GM20000 (cell line): ENCODE data around the gene GPHA2.
"Not testable (repeated sequence)": the region's sequence is repeated elsewhere in the genome, so short reads cannot be mapped to it uniquely, and the experiment has no call there.

ENCODE experiments used
- DNase-seq: peaks from one replicate; pipeline ENCODE4 v3.0.0; 2012; ENCODE audit warnings: low spot score
- TF ChIP-seq, protein P1 (sequence below): IDR thresholded peaks from 2 replicates; pipeline ENCODE4 v1.5.1; 2012; ENCODE audit warnings: mild to moderate bottlenecking, control low read depth; ENCODE audit errors: extremely low read depth, missing control alignments

Gene GPHA2, protein sequence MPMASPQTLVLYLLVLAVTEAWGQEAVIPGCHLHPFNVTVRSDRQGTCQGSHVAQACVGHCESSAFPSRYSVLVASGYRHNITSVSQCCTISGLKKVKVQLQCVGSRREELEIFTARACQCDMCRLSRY

DNA sequence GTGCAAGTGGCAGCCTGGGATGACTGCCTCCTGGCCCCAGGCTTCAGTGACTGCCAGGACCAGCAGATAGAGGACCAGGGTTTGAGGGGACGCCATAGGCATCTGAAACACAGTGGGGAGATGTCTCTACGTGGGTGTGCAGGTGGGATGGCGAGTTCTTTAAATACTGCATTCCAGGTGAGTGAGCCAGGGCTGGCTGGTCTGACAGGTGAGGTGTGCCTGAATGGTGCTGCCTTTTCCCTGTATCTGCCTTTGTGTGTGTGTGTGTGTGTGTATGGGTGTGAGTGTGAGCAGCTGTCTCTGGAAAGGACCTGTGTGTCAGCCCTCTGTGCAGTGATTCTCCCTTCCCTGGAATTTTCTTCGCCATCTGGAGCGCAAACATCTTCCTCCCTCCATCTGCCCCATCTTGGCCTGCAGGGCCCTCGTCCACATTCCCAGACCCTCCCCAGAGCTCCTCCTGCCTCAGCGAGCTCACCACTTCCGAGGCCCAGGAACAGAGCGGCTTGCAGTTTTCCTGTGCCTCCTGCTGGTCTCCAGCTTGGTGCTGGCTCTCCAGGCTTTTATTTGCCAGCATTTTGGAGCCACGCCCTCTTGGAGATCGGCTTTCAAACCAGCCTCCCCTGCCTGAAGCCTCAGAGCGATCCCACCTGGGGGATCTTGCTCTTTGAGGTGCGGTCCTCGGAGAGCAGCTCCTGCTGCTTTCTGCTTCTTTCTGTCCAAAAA, at the start of gene GPHA2:
Gene GPHA2 (minus strand): TSS at position 535 of the 723 bp plus-strand sequence. CDS start 433 bp downstream, at position 102.
- TF ChIP-seq, protein P1, sequence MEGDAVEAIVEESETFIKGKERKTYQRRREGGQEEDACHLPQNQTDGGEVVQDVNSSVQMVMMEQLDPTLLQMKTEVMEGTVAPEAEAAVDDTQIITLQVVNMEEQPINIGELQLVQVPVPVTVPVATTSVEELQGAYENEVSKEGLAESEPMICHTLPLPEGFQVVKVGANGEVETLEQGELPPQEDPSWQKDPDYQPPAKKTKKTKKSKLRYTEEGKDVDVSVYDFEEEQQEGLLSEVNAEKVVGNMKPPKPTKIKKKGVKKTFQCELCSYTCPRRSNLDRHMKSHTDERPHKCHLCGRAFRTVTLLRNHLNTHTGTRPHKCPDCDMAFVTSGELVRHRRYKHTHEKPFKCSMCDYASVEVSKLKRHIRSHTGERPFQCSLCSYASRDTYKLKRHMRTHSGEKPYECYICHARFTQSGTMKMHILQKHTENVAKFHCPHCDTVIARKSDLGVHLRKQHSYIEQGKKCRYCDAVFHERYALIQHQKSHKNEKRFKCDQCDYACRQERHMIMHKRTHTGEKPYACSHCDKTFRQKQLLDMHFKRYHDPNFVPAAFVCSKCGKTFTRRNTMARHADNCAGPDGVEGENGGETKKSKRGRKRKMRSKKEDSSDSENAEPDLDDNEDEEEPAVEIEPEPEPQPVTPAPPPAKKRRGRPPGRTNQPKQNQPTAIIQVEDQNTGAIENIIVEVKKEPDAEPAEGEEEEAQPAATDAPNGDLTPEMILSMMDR, result no peak
- DNase-seq, result no peak

DNA sequence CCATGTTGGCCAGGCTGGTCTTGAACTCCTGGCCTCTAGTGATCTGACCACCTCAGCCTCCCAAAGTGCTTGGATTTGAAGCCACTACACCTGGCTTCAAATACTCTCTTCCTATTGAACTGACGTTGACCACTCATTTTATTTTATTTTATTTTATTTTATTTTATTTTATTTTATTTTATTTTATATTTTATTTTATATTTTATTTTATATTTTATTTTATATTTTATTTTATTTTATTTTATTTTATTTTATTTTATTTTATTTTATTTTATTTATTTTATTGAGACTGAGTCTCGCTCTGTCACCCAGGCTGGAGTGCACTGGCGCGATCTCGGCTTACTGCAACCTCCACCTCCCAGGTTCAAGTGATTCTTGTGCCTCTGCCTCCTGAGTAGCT, 47.6 kb upstream of the GPHA2 start:
- not testable (repeated sequence) for DNase-seq

DNA sequence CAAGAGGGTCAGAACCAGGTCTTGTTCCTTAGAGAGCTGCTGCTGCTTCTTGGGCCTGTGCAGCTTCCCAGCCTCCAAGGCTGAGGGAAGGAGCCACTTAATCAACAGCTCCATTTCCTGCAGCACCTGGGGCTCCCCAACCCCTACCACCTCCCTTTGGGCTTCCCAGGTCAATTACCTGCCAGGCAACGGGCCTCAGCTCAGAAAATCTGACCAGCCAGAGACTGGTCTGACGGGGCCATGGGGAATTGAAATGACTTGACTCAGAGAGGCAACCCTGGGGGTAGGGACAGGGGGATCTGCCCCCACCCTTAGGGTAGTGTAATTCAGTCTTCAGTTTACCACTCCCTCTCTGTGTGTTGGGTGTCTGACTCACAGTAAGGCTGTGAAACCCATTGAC, 41.0 kb upstream of the GPHA2 start:
- no peak for DNase-seq
- TF ChIP-seq, protein P1, result no peak

DNA sequence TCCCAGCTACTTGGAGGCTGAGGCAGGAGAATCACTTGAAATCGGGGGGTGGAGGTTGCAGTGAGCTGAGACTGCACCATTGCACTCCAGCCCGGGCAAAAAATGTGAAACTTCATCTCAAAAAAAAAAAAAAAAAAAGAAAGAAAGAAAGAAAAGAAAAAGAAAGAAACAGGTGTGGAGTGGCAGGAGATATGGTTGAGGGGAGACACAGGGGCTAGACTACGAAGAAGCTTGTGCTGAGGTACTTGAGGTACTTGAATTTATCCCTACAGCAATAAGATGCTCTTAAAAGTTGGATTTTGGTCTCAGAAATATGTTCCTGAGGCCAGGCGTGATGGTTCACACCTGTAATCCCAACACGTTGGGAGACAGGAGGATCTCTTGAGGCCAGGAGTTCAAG, 38.4 kb upstream of the GPHA2 start:
- TF ChIP-seq, protein P1, result no peak
- no peak for DNase-seq

DNA sequence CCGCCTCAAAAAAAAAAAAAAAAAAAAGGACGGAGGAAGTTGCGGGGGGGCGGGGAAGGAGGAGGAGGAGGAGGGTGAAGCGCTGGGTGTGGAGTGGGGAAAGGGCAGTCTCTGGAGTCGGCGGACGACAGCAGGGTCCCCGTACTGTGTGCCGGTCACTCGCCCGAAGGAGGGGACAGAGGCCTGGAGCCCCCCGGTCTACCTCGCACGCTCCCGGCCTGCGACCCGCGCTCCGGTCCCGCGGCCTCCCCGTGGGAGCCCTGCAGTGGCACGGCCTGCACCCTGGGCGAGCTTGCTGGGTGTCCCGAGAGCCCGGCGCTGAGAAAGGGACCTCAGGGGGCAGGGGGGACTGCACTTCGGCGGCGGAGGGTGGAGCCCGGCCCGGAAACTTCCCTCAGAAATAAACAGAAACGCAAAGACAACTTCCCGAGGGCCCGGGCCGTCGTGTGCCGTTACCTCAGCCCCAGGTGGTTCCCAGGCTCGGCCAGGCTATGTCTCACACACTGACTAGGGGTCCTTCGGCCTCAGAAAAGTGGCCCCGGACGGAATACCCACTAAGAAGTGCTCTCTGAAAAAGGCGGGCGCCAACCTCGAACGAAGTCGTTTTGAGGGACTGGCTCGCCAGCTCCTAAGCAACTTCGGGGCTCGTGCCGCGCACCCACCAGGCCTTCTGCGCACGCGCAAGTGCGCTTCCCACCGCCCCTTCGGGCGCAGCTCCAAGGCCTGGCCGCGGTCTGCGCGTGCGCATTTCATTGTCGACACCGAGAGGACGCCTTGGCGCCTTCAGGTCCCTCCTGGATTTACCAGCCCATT, 35.9 kb upstream of the GPHA2 start, which contains the start of gene MAJIN:
Gene MAJIN (minus strand): TSS at position 688 of the 813 bp plus-strand sequence. CDS start 12,703 bp downstream, outside the sequence.
- TF ChIP-seq, protein P1, result no peak
- DNase-seq, result peak; percentile 85

DNA sequence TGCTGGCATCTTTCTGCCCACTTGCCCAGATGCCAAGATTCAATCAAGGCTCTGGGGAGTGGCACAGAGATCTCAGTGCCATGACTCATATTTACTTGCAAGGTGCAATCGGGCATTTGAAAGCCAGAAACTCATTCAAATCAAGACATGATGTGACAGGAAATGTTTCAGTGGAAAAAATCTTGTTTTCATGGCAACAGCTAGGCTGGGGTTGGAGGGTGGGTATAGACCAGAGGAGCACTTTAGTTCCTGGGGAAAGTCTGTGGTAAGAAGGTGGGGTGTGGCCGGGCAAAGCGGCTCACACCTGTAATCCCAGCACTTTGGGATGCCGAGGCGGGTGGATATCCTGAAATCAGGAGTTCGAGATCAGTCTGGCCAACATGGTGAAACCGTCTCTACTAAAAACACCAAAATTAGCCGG, 35.0 kb upstream of the GPHA2 start:
- TF ChIP-seq, protein P1, result no peak
- DNase-seq, result no peak

DNA sequence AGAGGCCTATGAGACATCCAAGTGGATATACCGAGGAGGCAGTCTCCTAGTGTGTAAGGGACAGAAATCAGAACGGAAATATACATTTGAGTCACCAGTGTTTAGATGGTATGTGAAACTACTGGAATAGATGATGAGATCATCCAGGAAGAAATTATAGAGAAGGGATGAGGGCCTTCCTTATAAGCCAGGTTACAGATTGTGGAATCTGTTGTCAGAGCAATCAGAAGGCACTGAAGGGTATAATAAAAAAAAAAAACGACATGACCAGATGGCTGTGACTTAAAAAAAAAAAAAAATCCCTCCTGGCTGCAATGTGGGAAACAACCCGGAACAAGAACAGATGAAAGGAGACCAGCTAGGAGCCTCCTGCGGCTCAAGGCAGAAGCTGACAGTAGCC, 33.5 kb upstream of the GPHA2 start:
- DNase-seq, result no peak
- TF ChIP-seq, protein P1, result no peak
